GM23338 (cell line): ENCODE results near the gene APEX1. TPM values are rescaled to one million over a fixed set of nuclear protein-coding genes. Genes with fewer than 3 reads are reported as not detected.
A peak's percentile ranks its signal among the peaks of the same experiment; 100 is the strongest.

ENCODE experiments used
- ATAC-seq: fragments of 200-7000 bp; cut with Tn5 transposase; 3 replicates; pipeline ENCODE4 v1.9.1; 2020
- DNase-seq: peaks from one replicate; pipeline ENCODE4 v3.0.0-alpha.2; 2015; ENCODE audit warnings: low spot score
- H2AFZ ChIP-seq: fragments of 200-600 bp; sonication (generic); 2 replicates; pipeline ENCODE4 v1.8.0; 2016; ENCODE audit warnings: antibody characterized with exemption, mild to moderate bottlenecking, moderate library complexity
- H3F3A ChIP-seq: fragments of 200-600 bp; sonication (generic); replicated peaks from 2 replicates; pipeline ENCODE4 v1.8.0; 2017; ENCODE audit warnings: antibody characterized with exemption, mixed run types, low read depth
- H3K27ac ChIP-seq: fragments of 200-600 bp; sonication (generic); 2 replicates; pipeline ENCODE4 v1.6.1; 2016; ENCODE audit warnings: low read depth
- H3K27me3 ChIP-seq: fragments of 200-600 bp; sonication (generic); 2 replicates; pipeline ENCODE4 v1.8.0; 2016; ENCODE audit warnings: mild to moderate bottlenecking, mixed run types, moderate library complexity; ENCODE audit not compliant: insufficient read depth
- H3K36me3 ChIP-seq: fragments of 200-600 bp; sonication (generic); 2 replicates; pipeline ENCODE4 v1.8.0; 2016; ENCODE audit warnings: mild to moderate bottlenecking; ENCODE audit not compliant: insufficient read depth
- H3K4me1 ChIP-seq: fragments of 200-600 bp; sonication (generic); 2 replicates; pipeline ENCODE4 v1.8.0; 2016; ENCODE audit warnings: mild to moderate bottlenecking, moderate library complexity; ENCODE audit not compliant: insufficient read depth
- H3K4me2 ChIP-seq: fragments of 200-600 bp; sonication (generic); 2 replicates; pipeline ENCODE4 v1.7.1; 2017; ENCODE audit warnings: mixed run types
- H3K4me3 ChIP-seq: fragments of 200-600 bp; sonication (generic); 2 replicates; pipeline ENCODE4 v1.6.1; 2016; ENCODE audit warnings: mixed run types
- H3K79me2 ChIP-seq: fragments of 200-600 bp; sonication (generic); replicated peaks from 2 replicates; pipeline ENCODE4 v1.8.0; 2017; ENCODE audit warnings: mild to moderate bottlenecking; ENCODE audit not compliant: insufficient read depth
- H3K9me2 ChIP-seq: fragments of 200-600 bp; sonication (generic); 2 replicates; pipeline ENCODE4 v1.8.0; 2017; ENCODE audit not compliant: insufficient read depth
- H4K20me1 ChIP-seq: fragments of 200-600 bp; sonication (generic); replicated peaks from 2 replicates; pipeline ENCODE4 v1.8.0; 2017; ENCODE audit warnings: mild to moderate bottlenecking; ENCODE audit not compliant: insufficient read depth
- H3K27ac Mint-ChIP-seq: 2 replicates; pipeline ENCODE4 v1.8.0; 2020; ENCODE audit warnings: inconsistent platforms, mild to moderate bottlenecking, moderate library complexity, mixed read lengths
- H3K27me3 Mint-ChIP-seq: 3 replicates; pipeline ENCODE4 v1.8.0; 2022; ENCODE audit warnings: low read depth, mild to moderate bottlenecking, moderate library complexity, mixed read lengths, inconsistent platforms; ENCODE audit not compliant: insufficient read depth, poor library complexity
- H3K36me3 Mint-ChIP-seq: 3 replicates; pipeline ENCODE4 v1.8.0; 2021; ENCODE audit warnings: low read depth, mild to moderate bottlenecking, inconsistent platforms, moderate library complexity, mixed read lengths
- H3K4me1 Mint-ChIP-seq: 3 replicates; pipeline ENCODE4 v1.8.0; 2020; ENCODE audit warnings: mild to moderate bottlenecking, inconsistent platforms, mixed read lengths
- H3K4me3 Mint-ChIP-seq: 3 replicates; pipeline ENCODE4 v1.8.0; 2021; ENCODE audit warnings: moderate library complexity, mild to moderate bottlenecking, inconsistent platforms, mixed read lengths
- H3K9me3 Mint-ChIP-seq: 3 replicates; pipeline ENCODE4 v1.8.0; 2020; ENCODE audit warnings: moderate library complexity, mild to moderate bottlenecking, inconsistent platforms, mixed read lengths
- CREB1 ChIP-seq: fragments of 250-450 bp; sonication (Bioruptor Pico); IDR thresholded peaks from 2 replicates; pipeline ENCODE4 v1.5.0; 2020; ENCODE audit warnings: low read depth, mild to moderate bottlenecking, moderate library complexity
- EZH2 ChIP-seq: fragments of 200-600 bp; sonication (generic); IDR thresholded peaks from one replicate; pipeline ENCODE4 v1.8.0; 2017; ENCODE audit warnings: antibody characterized with exemption, mild to moderate bottlenecking, low read depth; ENCODE audit not compliant: unreplicated experiment
- EZH2phosphoT487 ChIP-seq: fragments of 200-600 bp; sonication (generic); IDR thresholded peaks from one replicate; pipeline ENCODE4 v1.8.1; 2018; ENCODE audit warnings: antibody characterized with exemption; ENCODE audit not compliant: unreplicated experiment
- JUNB ChIP-seq: IDR thresholded peaks from one replicate; pipeline ENCODE4 v1.6.1; 2016; ENCODE audit warnings: antibody characterized with exemption; ENCODE audit not compliant: unreplicated experiment
- NANOG ChIP-seq: IDR thresholded peaks from 2 replicates; pipeline ENCODE4 v1.6.1; 2016; ENCODE audit warnings: antibody characterized with exemption, borderline replicate concordance
- POLR2AphosphoS5 ChIP-seq: IDR thresholded peaks from 2 replicates; pipeline ENCODE4 v1.6.1; 2016; ENCODE audit warnings: antibody characterized with exemption, low read depth
- STAT1 ChIP-seq: IDR thresholded peaks from one replicate; pipeline ENCODE4 v1.6.1; 2016; ENCODE audit warnings: antibody characterized with exemption; ENCODE audit not compliant: unreplicated experiment
- ZNF114 ChIP-seq: fragments of 250-450 bp; sonication (Bioruptor Pico); IDR thresholded peaks from 2 replicates; pipeline ENCODE4 v1.5.0; 2020; ENCODE audit warnings: mild to moderate bottlenecking, moderate library complexity
- ZNF331 ChIP-seq: fragments of 250-450 bp; sonication (Bioruptor Pico); IDR thresholded peaks from 2 replicates; pipeline ENCODE4 v1.5.0; 2020; ENCODE audit warnings: low read depth, mild to moderate bottlenecking, moderate library complexity
- polyA plus RNA-seq: library from polyadenylated mRNA; unstranded; fragments of >200 nt; fragmentation: Nextera tagmentation; extraction: Ambion mirVana; gene quantifications from 2 replicates; pipeline ENCODE4 v1.2.1, GENCODE V29; 2016
- total RNA-seq: library from RNA; depleted of rRNA; stranded (reverse); fragments of >200 nt; shearing (Covaris generic); gene quantifications from 2 replicates; pipeline ENCODE4 v1.2.3, GENCODE V29; 2014
- TF ChIP-seq, protein P1 (sequence below): IDR thresholded peaks from 2 replicates; pipeline ENCODE4 v1.6.1; 2016; ENCODE audit warnings: antibody characterized with exemption
- TF ChIP-seq, protein P2 (sequence below): fragments of 250-450 bp; sonication (Bioruptor Pico); IDR thresholded peaks from 2 replicates; pipeline ENCODE4 v1.5.0; 2020; ENCODE audit warnings: mild to moderate bottlenecking, moderate library complexity
- TF ChIP-seq, protein P3 (sequence below): IDR thresholded peaks from one replicate; pipeline ENCODE4 v1.6.1; 2018; ENCODE audit warnings: antibody characterized with exemption; ENCODE audit not compliant: unreplicated experiment
- TF ChIP-seq, protein P4 (sequence below), 2 experiments: fragments of 200-600 bp in 1 of 2; sonication (generic) in 1 of 2; conservative IDR thresholded peaks; 2 replicates each; pipeline versions ENCODE4 v1.5.1 to v1.6.1; 2016 to 2017; ENCODE audit warnings: antibody characterized with exemption in 2 of 2, low read depth in 2 of 2, mild to moderate bottlenecking in 2 of 2, moderate library complexity in 1 of 2

Gene APEX1
- total and polyA plus RNA-seq, 2 experiments from 2014 or later: 247 to 279 TPM

DNA sequence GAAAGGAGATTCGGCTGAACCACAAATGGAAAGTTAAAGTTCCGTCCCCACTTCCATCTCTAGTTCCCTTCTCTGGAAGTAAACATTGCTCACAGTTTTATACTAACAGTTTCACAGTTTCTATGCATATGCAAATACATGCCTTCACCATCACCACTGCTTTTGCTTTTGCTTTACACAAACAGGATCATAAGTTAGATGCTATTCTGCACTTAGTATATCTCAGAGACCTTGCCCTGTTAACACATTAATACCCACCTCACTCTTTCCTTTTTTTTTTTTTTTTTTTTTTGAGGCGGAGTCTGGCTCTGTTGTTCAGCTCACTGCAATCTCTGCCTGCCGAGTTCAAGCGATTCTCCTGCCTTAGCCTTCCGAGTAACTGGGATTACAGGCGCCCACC lies 42.6 kb upstream of the APEX1 start:
- H3K27ac ChIP-seq: 0 out of 2 replicates have a peak overlapping the region, but pooled peaks have one; percentile 90
- H3K27ac Mint-ChIP-seq: no peak overlapping the region

More for the DNA sequence above, 42.6 kb upstream of the APEX1 start:
- ATAC-seq (no peak; the same call in 2 of the 3 replicates), DNase-seq (peak; percentile 16)
- H2AFZ ChIP-seq: peak overlapping the region; percentile 100
- peaks cover 7% of the 10 kb centered on the region for H3K36me3 Mint-ChIP-seq
- no peaks in the 10 kb centered on the region for H3K36me3 ChIP-seq
- H4K20me1 ChIP-seq: no peaks in the 10 kb centered on the region
- H3F3A ChIP-seq: peaks cover 4% of the 10 kb centered on the region; the same call in 1 of the 2 replicates
- peaks cover 6% of the 10 kb centered on the region; the same call in 1 of the 2 replicates for H3K79me2 ChIP-seq
- TF ChIP-seq EZH2 (no peak), JUNB (no peak), CREB1 (CRISPR knock-in tag) (no peak), EZH2phosphoT487 (no peak), ZNF114 (CRISPR knock-in tag) (no peak), ZNF331 (CRISPR knock-in tag) (no peak), POLR2AphosphoS5 (no peak), NANOG (no peak), STAT1 (no peak)
- TF ChIP-seq, protein P1, sequence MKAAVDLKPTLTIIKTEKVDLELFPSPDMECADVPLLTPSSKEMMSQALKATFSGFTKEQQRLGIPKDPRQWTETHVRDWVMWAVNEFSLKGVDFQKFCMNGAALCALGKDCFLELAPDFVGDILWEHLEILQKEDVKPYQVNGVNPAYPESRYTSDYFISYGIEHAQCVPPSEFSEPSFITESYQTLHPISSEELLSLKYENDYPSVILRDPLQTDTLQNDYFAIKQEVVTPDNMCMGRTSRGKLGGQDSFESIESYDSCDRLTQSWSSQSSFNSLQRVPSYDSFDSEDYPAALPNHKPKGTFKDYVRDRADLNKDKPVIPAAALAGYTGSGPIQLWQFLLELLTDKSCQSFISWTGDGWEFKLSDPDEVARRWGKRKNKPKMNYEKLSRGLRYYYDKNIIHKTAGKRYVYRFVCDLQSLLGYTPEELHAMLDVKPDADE: no peak
- TF ChIP-seq, protein P2, sequence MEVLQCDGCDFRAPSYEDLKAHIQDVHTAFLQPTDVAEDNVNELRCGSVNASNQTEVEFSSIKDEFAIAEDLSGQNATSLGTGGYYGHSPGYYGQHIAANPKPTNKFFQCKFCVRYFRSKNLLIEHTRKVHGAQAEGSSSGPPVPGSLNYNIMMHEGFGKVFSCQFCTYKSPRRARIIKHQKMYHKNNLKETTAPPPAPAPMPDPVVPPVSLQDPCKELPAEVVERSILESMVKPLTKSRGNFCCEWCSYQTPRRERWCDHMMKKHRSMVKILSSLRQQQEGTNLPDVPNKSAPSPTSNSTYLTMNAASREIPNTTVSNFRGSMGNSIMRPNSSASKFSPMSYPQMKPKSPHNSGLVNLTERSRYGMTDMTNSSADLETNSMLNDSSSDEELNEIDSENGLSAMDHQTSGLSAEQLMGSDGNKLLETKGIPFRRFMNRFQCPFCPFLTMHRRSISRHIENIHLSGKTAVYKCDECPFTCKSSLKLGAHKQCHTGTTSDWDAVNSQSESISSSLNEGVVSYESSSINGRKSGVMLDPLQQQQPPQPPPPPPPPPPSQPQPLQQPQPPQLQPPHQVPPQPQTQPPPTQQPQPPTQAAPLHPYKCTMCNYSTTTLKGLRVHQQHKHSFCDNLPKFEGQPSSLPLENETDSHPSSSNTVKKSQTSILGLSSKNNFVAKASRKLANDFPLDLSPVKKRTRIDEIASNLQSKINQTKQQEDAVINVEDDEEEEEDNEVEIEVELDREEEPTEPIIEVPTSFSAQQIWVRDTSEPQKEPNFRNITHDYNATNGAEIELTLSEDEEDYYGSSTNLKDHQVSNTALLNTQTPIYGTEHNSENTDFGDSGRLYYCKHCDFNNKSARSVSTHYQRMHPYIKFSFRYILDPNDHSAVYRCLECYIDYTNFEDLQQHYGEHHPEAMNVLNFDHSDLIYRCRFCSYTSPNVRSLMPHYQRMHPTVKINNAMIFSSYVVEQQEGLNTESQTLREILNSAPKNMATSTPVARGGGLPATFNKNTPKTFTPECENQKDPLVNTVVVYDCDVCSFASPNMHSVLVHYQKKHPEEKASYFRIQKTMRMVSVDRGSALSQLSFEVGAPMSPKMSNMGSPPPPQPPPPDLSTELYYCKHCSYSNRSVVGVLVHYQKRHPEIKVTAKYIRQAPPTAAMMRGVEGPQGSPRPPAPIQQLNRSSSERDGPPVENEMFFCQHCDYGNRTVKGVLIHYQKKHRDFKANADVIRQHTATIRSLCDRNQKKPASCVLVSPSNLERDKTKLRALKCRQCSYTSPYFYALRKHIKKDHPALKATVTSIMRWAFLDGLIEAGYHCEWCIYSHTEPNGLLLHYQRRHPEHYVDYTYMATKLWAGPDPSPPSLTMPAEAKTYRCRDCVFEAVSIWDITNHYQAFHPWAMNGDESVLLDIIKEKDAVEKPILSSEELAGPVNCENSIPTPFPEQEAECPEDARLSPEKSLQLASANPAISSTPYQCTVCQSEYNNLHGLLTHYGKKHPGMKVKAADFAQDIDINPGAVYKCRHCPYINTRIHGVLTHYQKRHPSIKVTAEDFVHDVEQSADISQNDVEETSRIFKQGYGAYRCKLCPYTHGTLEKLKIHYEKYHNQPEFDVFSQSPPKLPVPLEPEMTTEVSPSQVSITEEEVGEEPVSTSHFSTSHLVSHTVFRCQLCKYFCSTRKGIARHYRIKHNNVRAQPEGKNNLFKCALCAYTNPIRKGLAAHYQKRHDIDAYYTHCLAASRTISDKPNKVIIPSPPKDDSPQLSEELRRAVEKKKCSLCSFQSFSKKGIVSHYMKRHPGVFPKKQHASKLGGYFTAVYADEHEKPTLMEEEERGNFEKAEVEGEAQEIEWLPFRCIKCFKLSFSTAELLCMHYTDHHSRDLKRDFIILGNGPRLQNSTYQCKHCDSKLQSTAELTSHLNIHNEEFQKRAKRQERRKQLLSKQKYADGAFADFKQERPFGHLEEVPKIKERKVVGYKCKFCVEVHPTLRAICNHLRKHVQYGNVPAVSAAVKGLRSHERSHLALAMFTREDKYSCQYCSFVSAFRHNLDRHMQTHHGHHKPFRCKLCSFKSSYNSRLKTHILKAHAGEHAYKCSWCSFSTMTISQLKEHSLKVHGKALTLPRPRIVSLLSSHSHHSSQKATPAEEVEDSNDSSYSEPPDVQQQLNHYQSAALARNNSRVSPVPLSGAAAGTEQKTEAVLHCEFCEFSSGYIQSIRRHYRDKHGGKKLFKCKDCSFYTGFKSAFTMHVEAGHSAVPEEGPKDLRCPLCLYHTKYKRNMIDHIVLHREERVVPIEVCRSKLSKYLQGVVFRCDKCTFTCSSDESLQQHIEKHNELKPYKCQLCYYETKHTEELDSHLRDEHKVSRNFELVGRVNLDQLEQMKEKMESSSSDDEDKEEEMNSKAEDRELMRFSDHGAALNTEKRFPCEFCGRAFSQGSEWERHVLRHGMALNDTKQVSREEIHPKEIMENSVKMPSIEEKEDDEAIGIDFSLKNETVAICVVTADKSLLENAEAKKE (CRISPR knock-in tag): no peak
- TF ChIP-seq, protein P3, sequence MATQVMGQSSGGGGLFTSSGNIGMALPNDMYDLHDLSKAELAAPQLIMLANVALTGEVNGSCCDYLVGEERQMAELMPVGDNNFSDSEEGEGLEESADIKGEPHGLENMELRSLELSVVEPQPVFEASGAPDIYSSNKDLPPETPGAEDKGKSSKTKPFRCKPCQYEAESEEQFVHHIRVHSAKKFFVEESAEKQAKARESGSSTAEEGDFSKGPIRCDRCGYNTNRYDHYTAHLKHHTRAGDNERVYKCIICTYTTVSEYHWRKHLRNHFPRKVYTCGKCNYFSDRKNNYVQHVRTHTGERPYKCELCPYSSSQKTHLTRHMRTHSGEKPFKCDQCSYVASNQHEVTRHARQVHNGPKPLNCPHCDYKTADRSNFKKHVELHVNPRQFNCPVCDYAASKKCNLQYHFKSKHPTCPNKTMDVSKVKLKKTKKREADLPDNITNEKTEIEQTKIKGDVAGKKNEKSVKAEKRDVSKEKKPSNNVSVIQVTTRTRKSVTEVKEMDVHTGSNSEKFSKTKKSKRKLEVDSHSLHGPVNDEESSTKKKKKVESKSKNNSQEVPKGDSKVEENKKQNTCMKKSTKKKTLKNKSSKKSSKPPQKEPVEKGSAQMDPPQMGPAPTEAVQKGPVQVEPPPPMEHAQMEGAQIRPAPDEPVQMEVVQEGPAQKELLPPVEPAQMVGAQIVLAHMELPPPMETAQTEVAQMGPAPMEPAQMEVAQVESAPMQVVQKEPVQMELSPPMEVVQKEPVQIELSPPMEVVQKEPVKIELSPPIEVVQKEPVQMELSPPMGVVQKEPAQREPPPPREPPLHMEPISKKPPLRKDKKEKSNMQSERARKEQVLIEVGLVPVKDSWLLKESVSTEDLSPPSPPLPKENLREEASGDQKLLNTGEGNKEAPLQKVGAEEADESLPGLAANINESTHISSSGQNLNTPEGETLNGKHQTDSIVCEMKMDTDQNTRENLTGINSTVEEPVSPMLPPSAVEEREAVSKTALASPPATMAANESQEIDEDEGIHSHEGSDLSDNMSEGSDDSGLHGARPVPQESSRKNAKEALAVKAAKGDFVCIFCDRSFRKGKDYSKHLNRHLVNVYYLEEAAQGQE: no peak
- TF ChIP-seq, protein P4, sequence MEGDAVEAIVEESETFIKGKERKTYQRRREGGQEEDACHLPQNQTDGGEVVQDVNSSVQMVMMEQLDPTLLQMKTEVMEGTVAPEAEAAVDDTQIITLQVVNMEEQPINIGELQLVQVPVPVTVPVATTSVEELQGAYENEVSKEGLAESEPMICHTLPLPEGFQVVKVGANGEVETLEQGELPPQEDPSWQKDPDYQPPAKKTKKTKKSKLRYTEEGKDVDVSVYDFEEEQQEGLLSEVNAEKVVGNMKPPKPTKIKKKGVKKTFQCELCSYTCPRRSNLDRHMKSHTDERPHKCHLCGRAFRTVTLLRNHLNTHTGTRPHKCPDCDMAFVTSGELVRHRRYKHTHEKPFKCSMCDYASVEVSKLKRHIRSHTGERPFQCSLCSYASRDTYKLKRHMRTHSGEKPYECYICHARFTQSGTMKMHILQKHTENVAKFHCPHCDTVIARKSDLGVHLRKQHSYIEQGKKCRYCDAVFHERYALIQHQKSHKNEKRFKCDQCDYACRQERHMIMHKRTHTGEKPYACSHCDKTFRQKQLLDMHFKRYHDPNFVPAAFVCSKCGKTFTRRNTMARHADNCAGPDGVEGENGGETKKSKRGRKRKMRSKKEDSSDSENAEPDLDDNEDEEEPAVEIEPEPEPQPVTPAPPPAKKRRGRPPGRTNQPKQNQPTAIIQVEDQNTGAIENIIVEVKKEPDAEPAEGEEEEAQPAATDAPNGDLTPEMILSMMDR (conservative IDR thresholded peaks at IDR 0.05; ENCODE audit: low read depth in 2 of 2): no peak
- H3K4me1 ChIP-seq: peaks cover 17% of the 10 kb centered on the region
- H3K4me1 Mint-ChIP-seq: peaks cover 18% of the 10 kb centered on the region; the same call in 2 of the 3 replicates
- peaks cover 8% of the 10 kb centered on the region for H3K27me3 Mint-ChIP-seq
- H3K4me3 Mint-ChIP-seq: peak overlapping the region; percentile 93
- no peaks in the 10 kb centered on the region for H3K9me2 ChIP-seq
- no peaks in the 10 kb centered on the region; the same call in 1 of the 3 replicates for H3K9me3 Mint-ChIP-seq
- H3K27me3 ChIP-seq: peaks cover 7% of the 10 kb centered on the region; the same call in 1 of the 2 replicates
- peak overlapping the region; percentile 97 for H3K4me2 ChIP-seq
- H3K4me3 ChIP-seq: peak overlapping the region; percentile 99
